GM12878 (cell line): ENCODE measurements around the gene SUFU. TPM values are rescaled to one million over a fixed set of nuclear protein-coding genes. Genes with fewer than 3 reads are reported as not detected.

Source experiments
- ATAC-seq: fragments of 200-7000 bp; cut with Tn5 transposase; 3 replicates; pipeline ENCODE4 v1.9.1; 2020; ENCODE audit warnings: mild to moderate bottlenecking, moderate library complexity
- BruUV-seq: library from RNA; stranded (reverse); fragments of 400-500 nt; replicated peaks from 2 replicates; lab custom pipeline; 2021; lab: Mats Ljungman, UMichigan
- CTCF ChIA-PET: fragments of 300-600 bp; sonication (Branson Sonifier 250); formaldehyde crosslinking; extraction: SDS; loops from one replicate; lab custom pipeline; 2021; ENCODE audit warnings: inconsistent platforms; lab: Yijun Ruan, JAX
- POLR2A ChIA-PET: fragments of 350-600 bp; formaldehyde crosslinking; extraction: SDS; loops from one replicate; lab custom pipeline; 2021; ENCODE audit warnings: inconsistent platforms; lab: Charles Lee
- RAD21 ChIA-PET: fragments of 300-600 bp; sonication (Branson Sonifier 250); formaldehyde crosslinking; loops from one replicate; lab custom pipeline; 2023; ENCODE audit warnings: antibody characterized with exemption; ENCODE audit not compliant: unreplicated experiment; lab: Charles Lee
- SMC1A ChIA-PET: fragments of 300-600 bp; sonication (Branson Sonifier 250); formaldehyde crosslinking; loops from one replicate; lab custom pipeline; 2023; ENCODE audit not compliant: unreplicated experiment, uncharacterized antibody; lab: Charles Lee
- DNase-seq: peaks from one replicate; pipeline ENCODE4 v3.0.0-alpha.2; 2011; ENCODE audit warnings: low read depth, low spot score
- FAIRE-seq: peaks from 3 replicates; lab custom pipeline; 2011; peaks lifted over from hg19 to GRCh38; lab: Jason Lieb, UNC
- H2AFZ ChIP-seq: 2 replicates; pipeline ENCODE4 v1.6.0; 2011; ENCODE audit warnings: low read depth, low read length, control low read depth; ENCODE audit not compliant: control insufficient read depth
- H3K27ac ChIP-seq: 2 replicates; pipeline ENCODE4 v1.5.1; 2011; ENCODE audit warnings: control low read depth; ENCODE audit not compliant: control insufficient read depth, insufficient read depth
- H3K27me3 ChIP-seq, 2 experiments: replicated peaks in 1 of 2; 2 replicates each; pipeline versions ENCODE4 v1.6.0 to v1.6.1; 2011; ENCODE audit warnings: low read length in 1 of 2; ENCODE audit not compliant: control insufficient read depth in 2 of 2, insufficient read depth in 2 of 2
- H3K36me3 ChIP-seq, 2 experiments: 2 replicates each; pipeline ENCODE4 v1.5.1; 2011; ENCODE audit warnings: low read length in 1 of 2; ENCODE audit not compliant: control insufficient read depth in 2 of 2, insufficient read depth in 2 of 2
- H3K4me1 ChIP-seq: 2 replicates; pipeline ENCODE4 v1.6.1; 2011; ENCODE audit warnings: mild to moderate bottlenecking, low read length, moderate library complexity, mixed read lengths; ENCODE audit not compliant: control insufficient read depth, insufficient read depth
- H3K4me2 ChIP-seq: 2 replicates; pipeline ENCODE4 v1.6.0; 2011; ENCODE audit warnings: control low read depth; ENCODE audit not compliant: control insufficient read depth, insufficient read depth
- H3K4me3 ChIP-seq: fragments of 200-600 bp; sonication (generic); 2 replicates; pipeline ENCODE4 v1.5.1; 2016
- H3K79me2 ChIP-seq: 2 replicates; pipeline ENCODE4 v1.6.0; 2011; ENCODE audit warnings: low read length; ENCODE audit not compliant: control insufficient read depth, insufficient read depth
- H3K9ac ChIP-seq: 2 replicates; pipeline ENCODE4 v1.8.0; 2011; ENCODE audit warnings: low read length, control low read depth, mixed read lengths; ENCODE audit not compliant: control insufficient read depth, insufficient read depth
- H3K9me3 ChIP-seq: replicated peaks from 3 replicates; pipeline ENCODE4 v1.5.1; 2011; ENCODE audit warnings: mild to moderate bottlenecking, low read length; ENCODE audit not compliant: control insufficient read depth, insufficient read depth
- H4K20me1 ChIP-seq: 2 replicates; pipeline ENCODE4 v1.6.0; 2011; ENCODE audit not compliant: control insufficient read depth, insufficient read depth
- ASH2L ChIP-seq: fragments of 300-600, 200-600 bp; sonication (generic); IDR thresholded peaks from 2 replicates; pipeline ENCODE4 v1.6.1; 2017; ENCODE audit warnings: low read depth, mild to moderate bottlenecking, borderline replicate concordance
- CREB1 ChIP-seq: IDR thresholded peaks from 2 replicates; pipeline ENCODE4 v1.6.1; 2012; ENCODE audit warnings: low read depth, mild to moderate bottlenecking, inconsistent platforms
- DPF2 ChIP-seq: fragments of 450-650 bp; IDR thresholded peaks from 2 replicates; pipeline ENCODE4 v1.6.1; 2017; ENCODE audit warnings: mild to moderate bottlenecking
- NFYB ChIP-seq: IDR thresholded peaks from 2 replicates; pipeline ENCODE4 v1.6.1; 2011; ENCODE audit warnings: low read depth, mild to moderate bottlenecking, low read length, improper control_type of control experiment, moderate library complexity; ENCODE audit not compliant: insufficient read depth
- RBBP5 ChIP-seq: fragments of 200-600 bp; sonication (generic); conservative IDR thresholded peaks from 2 replicates; pipeline ENCODE4 v1.6.1; 2016
- SIX5 ChIP-seq: IDR thresholded peaks from 2 replicates; pipeline ENCODE4 v1.6.1; 2011; ENCODE audit warnings: mild to moderate bottlenecking, low read depth, low read length, moderate library complexity; ENCODE audit not compliant: severe bottlenecking
- SP1 ChIP-seq: IDR thresholded peaks from one replicate; pipeline ENCODE4 v1.6.1; 2011; ENCODE audit warnings: low read depth, low read length
- TCF3 ChIP-seq: IDR thresholded peaks from 2 replicates; pipeline ENCODE4 v1.6.1; 2012; ENCODE audit warnings: low read depth, mild to moderate bottlenecking, low read length, borderline replicate concordance; ENCODE audit not compliant: insufficient read depth
- ZBED1 ChIP-seq: IDR thresholded peaks from 2 replicates; pipeline ENCODE4 v1.6.1; 2016; ENCODE audit warnings: borderline replicate concordance
- ZNF622 ChIP-seq: fragments of 450-650 bp; IDR thresholded peaks from 2 replicates; pipeline ENCODE4 v1.6.1; 2017; ENCODE audit warnings: mild to moderate bottlenecking, inconsistent platforms
- WGBS: methylation state at CpG from one replicate; pipeline ENCODE4 v1.1.6; 2016; ENCODE audit warnings: low lambda C conversion rate; ENCODE audit not compliant: insufficient replicate concordance, insufficient coverage; ENCODE audit errors: missing lambda C conversion rate; 5-methylcytosine and 5-hydroxymethylcytosine counted together
- in situ Hi-C: fragments of 300-500 bp; cut with MboI; formaldehyde crosslinking; loops from 9 replicates; pipeline ENCODE4 v1.14.3; 2018; ENCODE audit warnings: mixed read lengths
- intact Hi-C: fragments of 100-400 bp; cut with micrococcal nuclease; formaldehyde crosslinking; loops from one replicate; pipeline ENCODE4 v1.14.2; 2022; ENCODE audit not compliant: unreplicated experiment
- polyA plus RNA-seq, 11 experiments: library from polyadenylated mRNA; depleted of rRNA in 4 of 11; unstranded in 6 of 11; stranded (reverse) in 5 of 11; fragments of >200 nt; fragmentation: Nextera tagmentation in 4 of 11; fragmentation: Illumina TruSeq in 1 of 11; extraction: Ambion mirVana in 4 of 11; extraction: Trizol in 1 of 11; gene quantifications; 1 replicate in 1 of 11; 2 replicates in 10 of 11; pipeline versions ENCODE4 v1.2.1 to v1.2.3, GENCODE V29; 2011 to 2016; ENCODE audit warnings: inconsistent platforms in 2 of 11, missing spikeins in 2 of 11, low read depth in 1 of 11
- total RNA-seq, 4 experiments: library from RNA; depleted of rRNA in 3 of 4; stranded (reverse); fragments of >200 nt in 3 of 4; fragmentation: Illumina TruSeq in 1 of 4; extraction: Trizol in 1 of 4; gene quantifications; 2 replicates each; pipeline versions ENCODE4 v1.2.1 to v1.2.3, GENCODE V29; 2013 to 2021
- TF ChIP-seq, protein P1 (sequence below): fragments of 450-650 bp; IDR thresholded peaks from 2 replicates; pipeline ENCODE4 v1.6.1; 2017; ENCODE audit warnings: mild to moderate bottlenecking
- TF ChIP-seq, protein P2 (sequence below): fragments of 450-650 bp; IDR thresholded peaks from 2 replicates; pipeline ENCODE4 v1.6.1; 2017; ENCODE audit warnings: mild to moderate bottlenecking, moderate library complexity
- TF ChIP-seq, protein P3 (sequence below): fragments of 450-650 bp; formaldehyde crosslinking; IDR thresholded peaks from 2 replicates; pipeline ENCODE4 v1.5.0; 2022; ENCODE audit warnings: mild to moderate bottlenecking, missing genetic modification characterization

The SUFU gene
- total and polyA plus RNA-seq, 10 of the 15 experiments (the other 5 are each of a cell fraction or from before 2014, with no cell fraction given): 0.68 to 7.7 (median 2.4) TPM

DNA sequence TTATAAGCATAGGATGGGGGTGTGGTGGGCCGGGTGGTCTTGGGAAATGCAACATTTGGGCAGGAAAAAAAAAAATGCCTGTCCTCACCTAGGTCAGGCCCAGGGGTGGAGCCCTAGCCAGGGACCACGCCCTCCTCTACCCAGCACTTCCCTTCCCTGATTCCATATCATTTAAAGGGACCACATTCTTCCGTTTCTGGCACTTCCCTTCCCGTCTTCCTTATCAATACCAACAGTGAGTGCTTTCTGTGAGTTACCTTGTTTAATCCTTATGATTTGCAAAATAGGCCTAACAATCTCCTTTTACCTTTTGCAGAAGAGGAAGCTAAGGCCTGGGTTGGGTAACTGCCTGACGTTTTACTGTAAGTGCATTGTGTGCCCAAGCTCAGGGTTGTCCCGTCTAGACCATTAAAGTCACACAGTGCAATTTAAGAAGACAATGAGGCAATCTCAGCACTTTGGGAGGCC, 35.8 kb upstream of the SUFU start:
- Histone ChIP-seq H3K9me3 (no peaks in the 10 kb centered on the region), H4K20me1 (no peaks in the 10 kb centered on the region), H3K27ac (no peak overlapping the region), H3K79me2 (no peaks in the 10 kb centered on the region), H3K27me3 (no peaks in the 10 kb centered on the region), H3K36me3 (no peaks in the 10 kb centered on the region), H3K4me2 (no peak overlapping the region), H3K4me3 (no peak overlapping the region), H3K9ac (no peak overlapping the region), H3K4me1 (no peaks in the 10 kb centered on the region), H2AFZ (no peak overlapping the region)
- intact Hi-C loops (no loop called here), in situ Hi-C loops (no loop called here)
- no TSS peak for BruUV-seq
- ATAC-seq: no peak
- ChIA-PET POLR2A (no interaction called here), CTCF (interaction anchor here (0.6 to 3.1 kb wide), 2 partner anchors 11 to 15 kb away, joined by 3 to 12 read pairs; no protein-coding TSS in a partner anchor), RAD21 (no interaction called here), SMC1A (interaction anchor here (0.9 kb wide), 1 partner anchor 16 kb away, joined by 3 read pairs; no protein-coding TSS in a partner anchor)
- WGBS: 35% methylated on average over 6 of the region's 6 CpGs
- no peak for DNase-seq
- FAIRE-seq: no peak
- TF ChIP-seq, protein P1, sequence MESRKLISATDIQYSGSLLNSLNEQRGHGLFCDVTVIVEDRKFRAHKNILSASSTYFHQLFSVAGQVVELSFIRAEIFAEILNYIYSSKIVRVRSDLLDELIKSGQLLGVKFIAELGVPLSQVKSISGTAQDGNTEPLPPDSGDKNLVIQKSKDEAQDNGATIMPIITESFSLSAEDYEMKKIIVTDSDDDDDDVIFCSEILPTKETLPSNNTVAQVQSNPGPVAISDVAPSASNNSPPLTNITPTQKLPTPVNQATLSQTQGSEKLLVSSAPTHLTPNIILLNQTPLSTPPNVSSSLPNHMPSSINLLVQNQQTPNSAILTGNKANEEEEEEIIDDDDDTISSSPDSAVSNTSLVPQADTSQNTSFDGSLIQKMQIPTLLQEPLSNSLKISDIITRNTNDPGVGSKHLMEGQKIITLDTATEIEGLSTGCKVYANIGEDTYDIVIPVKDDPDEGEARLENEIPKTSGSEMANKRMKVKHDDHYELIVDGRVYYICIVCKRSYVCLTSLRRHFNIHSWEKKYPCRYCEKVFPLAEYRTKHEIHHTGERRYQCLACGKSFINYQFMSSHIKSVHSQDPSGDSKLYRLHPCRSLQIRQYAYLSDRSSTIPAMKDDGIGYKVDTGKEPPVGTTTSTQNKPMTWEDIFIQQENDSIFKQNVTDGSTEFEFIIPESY: no peak
- TF ChIP-seq, protein P2, sequence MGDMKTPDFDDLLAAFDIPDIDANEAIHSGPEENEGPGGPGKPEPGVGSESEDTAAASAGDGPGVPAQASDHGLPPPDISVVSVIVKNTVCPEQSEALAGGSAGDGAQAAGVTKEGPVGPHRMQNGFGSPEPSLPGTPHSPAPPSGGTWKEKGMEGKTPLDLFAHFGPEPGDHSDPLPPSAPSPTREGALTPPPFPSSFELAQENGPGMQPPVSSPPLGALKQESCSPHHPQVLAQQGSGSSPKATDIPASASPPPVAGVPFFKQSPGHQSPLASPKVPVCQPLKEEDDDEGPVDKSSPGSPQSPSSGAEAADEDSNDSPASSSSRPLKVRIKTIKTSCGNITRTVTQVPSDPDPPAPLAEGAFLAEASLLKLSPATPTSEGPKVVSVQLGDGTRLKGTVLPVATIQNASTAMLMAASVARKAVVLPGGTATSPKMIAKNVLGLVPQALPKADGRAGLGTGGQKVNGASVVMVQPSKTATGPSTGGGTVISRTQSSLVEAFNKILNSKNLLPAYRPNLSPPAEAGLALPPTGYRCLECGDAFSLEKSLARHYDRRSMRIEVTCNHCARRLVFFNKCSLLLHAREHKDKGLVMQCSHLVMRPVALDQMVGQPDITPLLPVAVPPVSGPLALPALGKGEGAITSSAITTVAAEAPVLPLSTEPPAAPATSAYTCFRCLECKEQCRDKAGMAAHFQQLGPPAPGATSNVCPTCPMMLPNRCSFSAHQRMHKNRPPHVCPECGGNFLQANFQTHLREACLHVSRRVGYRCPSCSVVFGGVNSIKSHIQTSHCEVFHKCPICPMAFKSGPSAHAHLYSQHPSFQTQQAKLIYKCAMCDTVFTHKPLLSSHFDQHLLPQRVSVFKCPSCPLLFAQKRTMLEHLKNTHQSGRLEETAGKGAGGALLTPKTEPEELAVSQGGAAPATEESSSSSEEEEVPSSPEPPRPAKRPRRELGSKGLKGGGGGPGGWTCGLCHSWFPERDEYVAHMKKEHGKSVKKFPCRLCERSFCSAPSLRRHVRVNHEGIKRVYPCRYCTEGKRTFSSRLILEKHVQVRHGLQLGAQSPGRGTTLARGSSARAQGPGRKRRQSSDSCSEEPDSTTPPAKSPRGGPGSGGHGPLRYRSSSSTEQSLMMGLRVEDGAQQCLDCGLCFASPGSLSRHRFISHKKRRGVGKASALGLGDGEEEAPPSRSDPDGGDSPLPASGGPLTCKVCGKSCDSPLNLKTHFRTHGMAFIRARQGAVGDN: no peak
- TF ChIP-seq CREB1: no peak
- TF ChIP-seq ZNF622: no peak
- no peak for TF ChIP-seq SP1
- TF ChIP-seq DPF2: no peak
- no peak for TF ChIP-seq ZBED1
- no peak for TF ChIP-seq NFYB
- no peak for TF ChIP-seq SIX5
- TF ChIP-seq, protein P3, sequence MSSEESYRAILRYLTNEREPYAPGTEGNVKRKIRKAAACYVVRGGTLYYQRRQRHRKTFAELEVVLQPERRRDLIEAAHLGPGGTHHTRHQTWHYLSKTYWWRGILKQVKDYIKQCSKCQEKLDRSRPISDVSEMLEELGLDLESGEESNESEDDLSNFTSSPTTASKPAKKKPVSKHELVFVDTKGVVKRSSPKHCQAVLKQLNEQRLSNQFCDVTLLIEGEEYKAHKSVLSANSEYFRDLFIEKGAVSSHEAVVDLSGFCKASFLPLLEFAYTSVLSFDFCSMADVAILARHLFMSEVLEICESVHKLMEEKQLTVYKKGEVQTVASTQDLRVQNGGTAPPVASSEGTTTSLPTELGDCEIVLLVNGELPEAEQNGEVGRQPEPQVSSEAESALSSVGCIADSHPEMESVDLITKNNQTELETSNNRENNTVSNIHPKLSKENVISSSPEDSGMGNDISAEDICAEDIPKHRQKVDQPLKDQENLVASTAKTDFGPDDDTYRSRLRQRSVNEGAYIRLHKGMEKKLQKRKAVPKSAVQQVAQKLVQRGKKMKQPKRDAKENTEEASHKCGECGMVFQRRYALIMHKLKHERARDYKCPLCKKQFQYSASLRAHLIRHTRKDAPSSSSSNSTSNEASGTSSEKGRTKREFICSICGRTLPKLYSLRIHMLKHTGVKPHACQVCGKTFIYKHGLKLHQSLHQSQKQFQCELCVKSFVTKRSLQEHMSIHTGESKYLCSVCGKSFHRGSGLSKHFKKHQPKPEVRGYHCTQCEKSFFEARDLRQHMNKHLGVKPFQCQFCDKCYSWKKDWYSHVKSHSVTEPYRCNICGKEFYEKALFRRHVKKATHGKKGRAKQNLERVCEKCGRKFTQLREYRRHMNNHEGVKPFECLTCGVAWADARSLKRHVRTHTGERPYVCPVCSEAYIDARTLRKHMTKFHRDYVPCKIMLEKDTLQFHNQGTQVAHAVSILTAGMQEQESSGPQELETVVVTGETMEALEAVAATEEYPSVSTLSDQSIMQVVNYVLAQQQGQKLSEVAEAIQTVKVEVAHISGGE (CRISPR knock-in tag): no peak
- TF ChIP-seq TCF3: no peak
- no peak for TF ChIP-seq RBBP5
- TF ChIP-seq ASH2L: no peak
